Spleen (tissue), 11 donors: Measurements from ENCODE around the gene PDCD1. TPM values are rescaled to one million over a fixed set of nuclear protein-coding genes. Genes with fewer than 3 reads are reported as not detected.

ENCODE experiments used
- DNase-seq: peaks from one replicate; pipeline ENCODE4 v3.0.0-alpha.2; 2020
- H3K27ac ChIP-seq, 8 donors: fragments of 200-600 bp; sonication (generic) in 7 of 8; 1 replicate in 4 of 8; 2 replicates in 4 of 8; pipeline versions ENCODE4 v1.5.0 to v1.8.0; 2016 to 2021; ENCODE audit warnings: inconsistent platforms in 4 of 8, mild to moderate bottlenecking in 4 of 8, moderate library complexity in 1 of 8
- H3K27me3 ChIP-seq, 7 donors: fragments of 200-600 bp; sonication (generic) in 6 of 7; replicated peaks in 1 of 7; 1 replicate in 4 of 7; 2 replicates in 3 of 7; pipeline versions ENCODE4 v1.5.0 to v1.8.0; 2016 to 2021; ENCODE audit warnings: inconsistent platforms in 3 of 7, mild to moderate bottlenecking in 1 of 7
- H3K36me3 ChIP-seq, 6 donors: fragments of 200-600 bp; sonication (generic) in 5 of 6; 1 replicate in 4 of 6; 2 replicates in 2 of 6; pipeline versions ENCODE4 v1.5.0 to v1.8.0; 2016 to 2021; ENCODE audit warnings: inconsistent platforms in 2 of 6
- H3K4me1 ChIP-seq, 6 donors: fragments of 200-600 bp; sonication (generic) in 5 of 6; 1 replicate in 3 of 6; 2 replicates in 3 of 6; pipeline versions ENCODE4 v1.5.0 to v1.8.0; 2016 to 2021; ENCODE audit warnings: inconsistent platforms in 3 of 6
- H3K4me3 ChIP-seq, 8 donors: fragments of 200-600 bp; sonication (generic) in 7 of 8; 1 replicate in 4 of 8; 2 replicates in 4 of 8; pipeline versions ENCODE4 v1.5.0 to v1.8.0; 2016 to 2021; ENCODE audit warnings: inconsistent platforms in 4 of 8, mild to moderate bottlenecking in 4 of 8, moderate library complexity in 2 of 8
- H3K9me3 ChIP-seq, 8 donors: fragments of 200-600 bp; sonication (generic) in 7 of 8; 1 replicate in 4 of 8; 2 replicates in 4 of 8; pipeline versions ENCODE4 v1.5.0 to v1.8.0; 2016 to 2021; ENCODE audit warnings: inconsistent platforms in 4 of 8
- POLR2A ChIP-seq, 3 donors: fragments of 450-650 bp; IDR thresholded peaks; one replicate each; pipeline ENCODE4 v1.5.1; 2017; ENCODE audit warnings: antibody characterized with exemption in 3 of 3, mild to moderate bottlenecking in 1 of 3
- POLR2AphosphoS5 ChIP-seq, 3 donors: sonication (generic); formaldehyde crosslinking; IDR thresholded peaks; one replicate each; pipeline ENCODE4 v1.5.1; 2017; ENCODE audit warnings: antibody characterized with exemption in 3 of 3
- WGBS, 5 donors: extraction: QIAGEN DNeasy Blood & Tissue Kit in 3 of 5; methylation state at CpG; one replicate each; pipeline versions ENCODE4 v1.1.5 to v1.1.7; 2013 to 2018; 5-methylcytosine and 5-hydroxymethylcytosine counted together
- intact Hi-C: fragments of 100-400 bp; cut with DNase I; formaldehyde crosslinking; loops from one replicate; pipeline ENCODE4 v1.15.0; 2023; ENCODE audit warnings: low total_unique reads
- polyA plus RNA-seq, 3 donors: library from polyadenylated mRNA; stranded (reverse); fragments of 200-250 nt; gene quantifications; one replicate each; pipeline ENCODE4 v1.2.1, GENCODE V29; 2013
- total RNA-seq, 7 donors: library from RNA; depleted of rRNA in 3 of 7; stranded (reverse); fragments of >200 nt in 3 of 7; fragmentation: NEBNext Ultra II Directional in 4 of 7; extraction: Animal tissue kit (Norgen Biotek cat#: 25700) in 4 of 7; gene quantifications; one replicate each; pipeline versions ENCODE4 v1.1.0 to v1.2.1, GENCODE V29; 2016 to 2021
- TF ChIP-seq, protein P1 (sequence below), 11 experiments: fragments of 200-600 bp in 7 of 11; fragments of 450-650 bp in 4 of 11; sonication (generic) in 4 of 11; IDR thresholded peaks in 8 of 11; conservative IDR thresholded peaks in 3 of 11; 1 replicate in 7 of 11; 2 replicates in 4 of 11; pipeline versions ENCODE4 v1.4.0 to v1.8.0; 2016 to 2021; ENCODE audit warnings: antibody characterized with exemption in 11 of 11, inconsistent platforms in 4 of 11, mild to moderate bottlenecking in 1 of 11
- donor health status: healthy with polysubstance abuse.
- donor health status: DM: no; HTN: no; CAD: no; lungs with moderate emphysema.
- donor health status: DM: no; HTN: no; CAD: no.
- donor health status: Bipolar disorder and iron deficiency.
- donor health status: healthy.
- donor health status: DM: no; HTN: no; CAD: no.
- donor health status: DM: yes; HTN: yes; CAD: no.

Gene PDCD1
- total and polyA plus RNA-seq, 10 donors = 2.7 to 7.9 (median 5.3) TPM

DNA sequence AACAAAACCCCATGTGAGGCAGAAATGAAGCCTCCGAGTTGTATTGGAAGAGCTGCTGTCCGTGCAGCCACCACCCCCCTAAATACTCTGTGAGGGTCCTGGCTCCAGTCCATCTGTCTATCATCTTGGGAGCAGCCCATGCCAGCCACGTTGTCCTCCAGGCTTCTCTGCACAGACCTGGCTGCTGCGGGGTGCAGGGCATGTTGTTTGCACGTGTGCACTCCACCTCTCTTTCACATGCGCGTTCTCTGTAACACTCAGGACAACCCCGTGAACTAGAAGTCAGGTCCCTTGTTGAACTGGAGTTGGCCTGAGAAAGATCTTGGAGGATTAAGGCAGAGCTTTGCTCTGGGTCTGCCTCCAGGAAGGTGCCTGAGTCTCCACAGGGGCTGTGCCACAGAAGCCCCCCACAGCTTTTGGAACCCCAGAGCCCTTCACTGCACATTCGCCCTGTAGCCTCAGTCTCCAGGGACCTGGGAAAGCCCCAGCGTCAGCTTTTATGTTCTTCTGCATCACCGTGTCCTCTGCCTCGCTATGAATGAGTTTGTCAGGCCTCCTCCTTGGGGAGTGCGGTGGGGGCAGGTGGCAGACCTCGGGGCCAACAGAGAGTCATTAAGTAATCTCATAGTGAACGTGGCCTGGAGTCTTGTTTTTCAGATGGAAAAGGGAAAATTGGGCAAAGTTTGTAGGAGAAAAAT lies 27.4 kb upstream of the PDCD1 start:
- WGBS, 5 donors = 71 to 81% (median 73%) methylated on average over 13 to 15 of the region's 15 CpGs
- Histone ChIP-seq H3K36me3 (peaks cover 0 to 38% (median 0%) of the 10 kb centered on the region in 6 donors), H3K4me3 (no peak overlapping the region), H3K27me3 (no peaks in the 10 kb centered on the region), H3K27ac (no peak overlapping the region), H3K4me1 (peaks cover 12 to 62% (median 23%) of the 10 kb centered on the region in 6 donors), H3K9me3 (peaks cover 0 to 6% (median 0%) of the 10 kb centered on the region in 8 donors)
- peak; percentile 67 for DNase-seq
- intact Hi-C loops = no loop called here
- TF ChIP-seq POLR2A (IDR thresholded peaks at IDR 0.05) (no peak), POLR2AphosphoS5 (IDR thresholded peaks at IDR 0.05) (no peak)
- TF ChIP-seq, protein P1, sequence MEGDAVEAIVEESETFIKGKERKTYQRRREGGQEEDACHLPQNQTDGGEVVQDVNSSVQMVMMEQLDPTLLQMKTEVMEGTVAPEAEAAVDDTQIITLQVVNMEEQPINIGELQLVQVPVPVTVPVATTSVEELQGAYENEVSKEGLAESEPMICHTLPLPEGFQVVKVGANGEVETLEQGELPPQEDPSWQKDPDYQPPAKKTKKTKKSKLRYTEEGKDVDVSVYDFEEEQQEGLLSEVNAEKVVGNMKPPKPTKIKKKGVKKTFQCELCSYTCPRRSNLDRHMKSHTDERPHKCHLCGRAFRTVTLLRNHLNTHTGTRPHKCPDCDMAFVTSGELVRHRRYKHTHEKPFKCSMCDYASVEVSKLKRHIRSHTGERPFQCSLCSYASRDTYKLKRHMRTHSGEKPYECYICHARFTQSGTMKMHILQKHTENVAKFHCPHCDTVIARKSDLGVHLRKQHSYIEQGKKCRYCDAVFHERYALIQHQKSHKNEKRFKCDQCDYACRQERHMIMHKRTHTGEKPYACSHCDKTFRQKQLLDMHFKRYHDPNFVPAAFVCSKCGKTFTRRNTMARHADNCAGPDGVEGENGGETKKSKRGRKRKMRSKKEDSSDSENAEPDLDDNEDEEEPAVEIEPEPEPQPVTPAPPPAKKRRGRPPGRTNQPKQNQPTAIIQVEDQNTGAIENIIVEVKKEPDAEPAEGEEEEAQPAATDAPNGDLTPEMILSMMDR (IDR thresholded peaks at IDR 0.05 in 8 of 11, conservative IDR thresholded peaks at IDR 0.05 in 3 of 11) = no peak

DNA sequence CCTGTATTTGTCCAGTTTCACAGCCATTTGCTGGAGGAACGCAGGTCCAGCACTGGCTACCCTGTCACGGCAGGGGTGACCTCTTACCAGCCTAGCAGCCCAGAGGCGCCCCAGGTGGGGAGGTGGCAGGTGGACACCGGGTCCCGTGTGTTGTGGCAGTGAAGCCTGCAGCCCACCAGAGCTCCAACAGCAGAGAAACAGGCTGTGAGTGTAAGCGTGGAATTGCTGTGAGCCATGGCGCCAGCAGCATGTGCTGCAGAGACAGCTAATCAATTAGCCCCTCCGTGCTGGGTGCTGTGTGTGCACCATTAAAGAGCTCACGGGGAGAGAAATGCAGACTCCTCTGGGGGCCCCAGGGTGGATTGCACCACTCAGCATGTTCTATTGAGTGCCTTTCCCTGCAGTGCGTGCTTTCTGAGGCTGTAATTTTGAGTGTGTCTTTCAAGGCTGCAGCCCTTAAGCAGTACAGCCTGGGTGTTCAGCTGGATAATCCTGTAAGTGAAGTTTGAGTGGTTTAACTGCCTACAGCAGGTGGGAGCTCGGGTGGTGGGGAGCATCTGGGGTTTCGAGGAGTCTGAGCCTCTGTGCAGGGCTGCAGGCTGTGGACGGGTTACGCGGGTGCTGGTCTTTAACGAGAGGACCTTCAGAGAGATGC lies 26.7 kb upstream of the PDCD1 start:
- Histone ChIP-seq H3K4me1 (peaks cover 12 to 68% (median 29%) of the 10 kb centered on the region in 6 donors), H3K36me3 (peaks cover 0 to 31% (median 0%) of the 10 kb centered on the region in 6 donors), H3K27me3 (no peaks in the 10 kb centered on the region), H3K27ac (no peak overlapping the region), H3K4me3 (no peak overlapping the region), H3K9me3 (peaks cover 0 to 6% (median 0%) of the 10 kb centered on the region in 8 donors)
- 83 to 94% (median 90%) methylated on average over 15 to 16 of the region's 16 CpGs for WGBS, 5 donors
- DNase-seq = peak; percentile 67
- intact Hi-C loops = no loop called here
- TF ChIP-seq, protein P1 (IDR thresholded peaks at IDR 0.05 in 8 of 11, conservative IDR thresholded peaks at IDR 0.05 in 3 of 11) = no peak
- TF ChIP-seq POLR2A (IDR thresholded peaks at IDR 0.05) = no peak
- TF ChIP-seq POLR2AphosphoS5 (IDR thresholded peaks at IDR 0.05) = no peak

DNA sequence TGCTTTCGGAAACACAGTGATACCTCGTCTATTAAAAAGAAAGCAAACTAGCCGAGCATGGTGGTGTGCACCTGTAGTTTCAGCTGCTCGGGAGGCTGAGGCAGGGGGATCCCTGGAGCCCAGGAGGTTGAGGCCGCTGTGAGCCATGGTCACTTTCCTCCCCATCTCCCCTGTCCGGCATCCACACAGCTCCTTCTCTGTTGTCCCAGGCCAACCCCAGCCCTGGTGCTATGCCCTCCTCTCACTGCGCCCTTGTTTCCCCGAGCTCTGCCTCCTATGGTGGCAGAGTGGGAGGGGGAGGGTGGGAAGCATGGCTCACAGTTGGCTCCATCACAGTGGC lies 26.2 kb upstream of the PDCD1 start:
- H3K4me3 ChIP-seq = no peak overlapping the region
- H3K9me3 ChIP-seq = peaks cover 0 to 6% (median 0%) of the 10 kb centered on the region in 8 donors
- TF ChIP-seq POLR2A (IDR thresholded peaks at IDR 0.05) = no peak
- TF ChIP-seq POLR2AphosphoS5 (IDR thresholded peaks at IDR 0.05) = no peak
- TF ChIP-seq, protein P1 (IDR thresholded peaks at IDR 0.05 in 8 of 11, conservative IDR thresholded peaks at IDR 0.05 in 3 of 11) = no peak
- intact Hi-C loops = no loop called here
- no peak overlapping the region for H3K27ac ChIP-seq
- no peak for DNase-seq
- H3K36me3 ChIP-seq = peaks cover 0 to 29% (median 0%) of the 10 kb centered on the region in 6 donors
- 92 to 94% (median 93%) methylated on average over 8 of the region's 8 CpGs for WGBS, 5 donors
- H3K27me3 ChIP-seq = no peaks in the 10 kb centered on the region
- H3K4me1 ChIP-seq = peaks cover 12 to 72% (median 32%) of the 10 kb centered on the region in 6 donors

- Histone ChIP-seq H3K36me3 (peaks cover 0 to 25% (median 0%) of the 10 kb centered on the region in 6 donors), H3K4me3 (peak overlapping the region; percentile 18 to 85 (median 52)), H3K4me1 (peaks cover 14 to 67% (median 34%) of the 10 kb centered on the region in 6 donors), H3K27me3 (no peaks in the 10 kb centered on the region), H3K27ac (peak overlapping the region; percentile 30 to 97 (median 77)), H3K9me3 (peaks cover 0 to 3% (median 0%) of the 10 kb centered on the region in 8 donors)
- TF ChIP-seq POLR2AphosphoS5 (IDR thresholded peaks at IDR 0.05) = peak in 2 of 3 donors; percentile 30 to 68
- TF ChIP-seq, protein P1 (IDR thresholded peaks at IDR 0.05 in 8 of 11, conservative IDR thresholded peaks at IDR 0.05 in 3 of 11) = peak in 2 of 11 experiments; percentile 21 to 29
- TF ChIP-seq POLR2A (IDR thresholded peaks at IDR 0.05) = no peak
- WGBS, 5 donors = 5 to 11% (median 7%) methylated on average over 14 to 23 of the region's 23 CpGs
- DNase-seq = peak; percentile 93
- intact Hi-C loops = no loop called here
Measured at GRCh38 chr2:241882091-241882625, 23.5 kb upstream of the PDCD1 start.
